GM19351 (cell line): ENCODE results near the gene NCF2.

ENCODE experiments used
- ATAC-seq: cut with Tn5 transposase; IDR thresholded peaks from one replicate; pipeline ENCODE4 v1.9.1; 2021; ENCODE audit warnings: mild to moderate bottlenecking, moderate library complexity; ENCODE audit not compliant: unreplicated experiment

Gene NCF2

GRCh38 chr1:183554577-183554976 lies 35.7 kb downstream of the NCF2 start:
- no peak for ATAC-seq

GRCh38 chr1:183553764-183554163 lies 36.5 kb downstream of the NCF2 start:
- no peak for ATAC-seq

- no peak for ATAC-seq
These were observed 36.9 kb downstream of the NCF2 start for GRCh38 chr1:183553331-183553730.

GRCh38 chr1:183552891-183553290 lies 37.4 kb downstream of the NCF2 start:
- no peak for ATAC-seq

GRCh38 chr1:183552441-183552840 lies 37.8 kb downstream of the NCF2 start:
- ATAC-seq = no peak

- ATAC-seq = no peak
These were observed 38.3 kb downstream of the NCF2 start for GRCh38 chr1:183551924-183552323.

- ATAC-seq = no peak
These were observed 39.3 kb downstream of the NCF2 start for GRCh38 chr1:183550915-183551314.

GRCh38 chr1:183548116-183548515 lies 42.1 kb downstream of the NCF2 start:
- no peak for ATAC-seq

GRCh38 chr1:183546427-183546826 lies 43.8 kb downstream of the NCF2 start:
- no peak for ATAC-seq

GRCh38 chr1:183544598-183545297 lies 45.5 kb downstream of the NCF2 start:
- ATAC-seq = no peak

GRCh38 chr1:183543619-183544204 lies 46.5 kb downstream of the NCF2 start:
- peak; percentile 65 for ATAC-seq

- no peak for ATAC-seq
These were observed 52.9 kb downstream of the NCF2 start for GRCh38 chr1:183537405-183537804.

GRCh38 chr1:183533617-183534174 lies 56.6 kb downstream of the NCF2 start:
- no peak for ATAC-seq

GRCh38 chr1:183528577-183528976 lies 61.7 kb downstream of the NCF2 start:
- ATAC-seq = no peak

- no peak for ATAC-seq
These were observed 68.2 kb downstream of the NCF2 start for GRCh38 chr1:183522104-183522503.

GRCh38 chr1:183520379-183520778 lies 69.9 kb downstream of the NCF2 start:
- no peak for ATAC-seq

- ATAC-seq = no peak
These were observed 72.9 kb downstream of the NCF2 start for GRCh38 chr1:183517401-183517800.

GRCh38 chr1:183516725-183517124 lies 73.5 kb downstream of the NCF2 start:
- no peak for ATAC-seq

- ATAC-seq = no peak
These were observed 75.1 kb downstream of the NCF2 start for GRCh38 chr1:183515002-183515689.

- ATAC-seq = no peak
These were observed 76.0 kb downstream of the NCF2 start for GRCh38 chr1:183514235-183514634.

GRCh38 chr1:183512450-183512849 lies 77.8 kb downstream of the NCF2 start:
- ATAC-seq = no peak

- ATAC-seq = no peak
These were observed 81.6 kb downstream of the NCF2 start for GRCh38 chr1:183508694-183509093.
